MM.1S (cell line): Measurements from ENCODE around the gene P2RX2.

Experiments
- CTCF ChIP-seq: fragments of 300-600 bp; sonication (generic); IDR thresholded peaks from 2 replicates; pipeline ENCODE4 v1.5.1; 2016; ENCODE audit warnings: antibody characterized with exemption, low read length, mixed read lengths
- EZH2 ChIP-seq: fragments of 300-600 bp; sonication (generic); optimal IDR thresholded peaks from 2 replicates; pipeline ENCODE3; 2017; ENCODE audit warnings: low read depth, mild to moderate bottlenecking, antibody characterized with exemption, low read length, mixed read lengths
- EZH2phosphoT487 ChIP-seq: fragments of 300-600 bp; sonication (generic); IDR thresholded peaks from 2 replicates; pipeline ENCODE4 v1.6.1; 2018; ENCODE audit warnings: antibody characterized with exemption, low read length

GRCh38 chr12:132633398-132633797 is 14.8 kb downstream of the P2RX2 start:
- no peak for TF ChIP-seq CTCF
- no peak for TF ChIP-seq EZH2phosphoT487
- TF ChIP-seq EZH2, result no peak
